MM.1S (cell line): ENCODE results near the gene EREG.

Experiments
- EZH2 ChIP-seq: fragments of 300-600 bp; sonication (generic); optimal IDR thresholded peaks from 2 replicates; pipeline ENCODE3; 2017; ENCODE audit warnings: low read depth, mild to moderate bottlenecking, antibody characterized with exemption, low read length, mixed read lengths
- EZH2phosphoT487 ChIP-seq: fragments of 300-600 bp; sonication (generic); IDR thresholded peaks from 2 replicates; pipeline ENCODE4 v1.6.1; 2018; ENCODE audit warnings: antibody characterized with exemption, low read length
- TF ChIP-seq, protein P1 (sequence below): fragments of 300-600 bp; sonication (generic); IDR thresholded peaks from 2 replicates; pipeline ENCODE4 v1.5.1; 2016; ENCODE audit warnings: antibody characterized with exemption, low read length, mixed read lengths

DNA sequence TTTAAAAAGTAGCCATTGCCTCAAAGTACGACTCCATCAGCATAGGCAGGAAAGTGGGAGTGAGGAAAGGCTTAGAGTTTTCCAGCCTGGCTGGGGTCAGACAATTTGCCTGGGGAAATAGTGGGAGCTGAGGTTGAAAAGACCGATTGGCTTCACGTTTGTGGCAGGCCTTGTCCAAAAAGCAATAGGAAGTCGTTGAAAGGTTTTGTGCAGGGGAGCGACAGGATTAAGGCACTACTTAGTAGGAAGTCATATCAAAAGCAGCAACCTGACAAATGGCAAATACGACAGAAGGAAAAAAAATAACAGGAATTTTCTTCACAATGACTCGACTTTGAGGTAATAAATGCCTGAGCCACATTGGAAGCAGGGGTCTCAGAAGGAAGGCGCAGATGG, 691 bp upstream of the EREG start:
- TF ChIP-seq, protein P1, sequence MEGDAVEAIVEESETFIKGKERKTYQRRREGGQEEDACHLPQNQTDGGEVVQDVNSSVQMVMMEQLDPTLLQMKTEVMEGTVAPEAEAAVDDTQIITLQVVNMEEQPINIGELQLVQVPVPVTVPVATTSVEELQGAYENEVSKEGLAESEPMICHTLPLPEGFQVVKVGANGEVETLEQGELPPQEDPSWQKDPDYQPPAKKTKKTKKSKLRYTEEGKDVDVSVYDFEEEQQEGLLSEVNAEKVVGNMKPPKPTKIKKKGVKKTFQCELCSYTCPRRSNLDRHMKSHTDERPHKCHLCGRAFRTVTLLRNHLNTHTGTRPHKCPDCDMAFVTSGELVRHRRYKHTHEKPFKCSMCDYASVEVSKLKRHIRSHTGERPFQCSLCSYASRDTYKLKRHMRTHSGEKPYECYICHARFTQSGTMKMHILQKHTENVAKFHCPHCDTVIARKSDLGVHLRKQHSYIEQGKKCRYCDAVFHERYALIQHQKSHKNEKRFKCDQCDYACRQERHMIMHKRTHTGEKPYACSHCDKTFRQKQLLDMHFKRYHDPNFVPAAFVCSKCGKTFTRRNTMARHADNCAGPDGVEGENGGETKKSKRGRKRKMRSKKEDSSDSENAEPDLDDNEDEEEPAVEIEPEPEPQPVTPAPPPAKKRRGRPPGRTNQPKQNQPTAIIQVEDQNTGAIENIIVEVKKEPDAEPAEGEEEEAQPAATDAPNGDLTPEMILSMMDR, result no peak
- no peak for TF ChIP-seq EZH2phosphoT487
- TF ChIP-seq EZH2, result no peak
